ENCODE results near the gene RAP2B. TPM values are rescaled to one million over a fixed set of nuclear protein-coding genes. Genes with fewer than 3 reads are reported as not detected.

The RAP2B gene
- total RNA-seq, 1 experiment from 2014 or later: 18.2 TPM

DNA sequence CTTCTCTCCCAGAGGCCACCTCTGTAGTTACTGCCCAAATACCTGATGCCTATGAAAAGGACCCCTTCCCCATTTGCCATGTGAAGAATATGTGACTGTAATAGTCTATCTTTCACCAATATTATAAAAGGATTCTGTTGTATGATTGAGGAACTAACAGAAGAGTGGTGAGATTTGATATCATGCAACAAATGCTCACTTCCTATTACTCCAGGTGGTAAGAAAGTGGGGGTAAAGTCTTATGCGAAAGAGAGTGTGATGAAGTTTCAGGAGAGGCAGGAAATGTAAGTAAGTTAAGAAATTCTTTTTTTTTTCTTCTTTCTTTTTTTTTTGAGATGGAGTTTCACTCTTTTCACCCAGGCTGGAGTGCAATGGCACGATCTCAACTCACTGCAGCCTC lies 24.4 kb upstream of the RAP2B start:
- no peaks in the 10 kb centered on the region for H3K9me3 ChIP-seq (ENCODE audit: control insufficient read depth, low read depth, low read length)
- H3K27me3 ChIP-seq (ENCODE audit: insufficient read depth, low read length): no peaks in the 10 kb centered on the region
- no peak overlapping the region for H3K4me3 Mint-ChIP-seq
- H3K4me2 ChIP-seq (ENCODE audit: insufficient read depth, insufficient read length, low read length): no peak overlapping the region
- no peak overlapping the region for H3K27ac Mint-ChIP-seq
- no peak overlapping the region for H2BK120ac ChIP-seq (ENCODE audit: low read depth, low read length, poor library complexity, severe bottlenecking)
- no peak overlapping the region for H4K8ac ChIP-seq (replicated peaks; ENCODE audit: insufficient read length, low read depth, low read length)
- no peak for DNase-seq
- no peak overlapping the region for H3K4ac ChIP-seq (ENCODE audit: low read depth, low read length)
- no peak overlapping the region for H4K91ac ChIP-seq (ENCODE audit: insufficient read length, low read depth, low read length)
- no peak overlapping the region for H3T11ph ChIP-seq (ENCODE audit: low read length)
- no peaks in the 10 kb centered on the region for H4K20me1 ChIP-seq (ENCODE audit: control insufficient read depth, insufficient read depth, insufficient read length)
- H3K9ac ChIP-seq (ENCODE audit: extremely low read depth, insufficient read length, low read length): no peak overlapping the region
- H3K23me2 ChIP-seq (ENCODE audit: insufficient read length, low read depth, low read length, poor library complexity, severe bottlenecking): no peaks in the 10 kb centered on the region
- H3K36me3 Mint-ChIP-seq (ENCODE audit: insufficient read depth in 1 of 3, low read depth in 3 of 3): no peaks in the 10 kb centered on the region
- WGBS (ENCODE audit: extremely low coverage, insufficient read length, low lambda C conversion rate): no CpG with 5 or more reads among the region's 2 CpGs
- H3K23ac ChIP-seq (ENCODE audit: insufficient read length, low read depth, low read length): no peak overlapping the region
- H4K5ac ChIP-seq (ENCODE audit: insufficient read length, low read depth, low read length): no peak overlapping the region
- no peak overlapping the region for H2AFZ ChIP-seq (ENCODE audit: low read length)
- TF ChIP-seq, protein P1, sequence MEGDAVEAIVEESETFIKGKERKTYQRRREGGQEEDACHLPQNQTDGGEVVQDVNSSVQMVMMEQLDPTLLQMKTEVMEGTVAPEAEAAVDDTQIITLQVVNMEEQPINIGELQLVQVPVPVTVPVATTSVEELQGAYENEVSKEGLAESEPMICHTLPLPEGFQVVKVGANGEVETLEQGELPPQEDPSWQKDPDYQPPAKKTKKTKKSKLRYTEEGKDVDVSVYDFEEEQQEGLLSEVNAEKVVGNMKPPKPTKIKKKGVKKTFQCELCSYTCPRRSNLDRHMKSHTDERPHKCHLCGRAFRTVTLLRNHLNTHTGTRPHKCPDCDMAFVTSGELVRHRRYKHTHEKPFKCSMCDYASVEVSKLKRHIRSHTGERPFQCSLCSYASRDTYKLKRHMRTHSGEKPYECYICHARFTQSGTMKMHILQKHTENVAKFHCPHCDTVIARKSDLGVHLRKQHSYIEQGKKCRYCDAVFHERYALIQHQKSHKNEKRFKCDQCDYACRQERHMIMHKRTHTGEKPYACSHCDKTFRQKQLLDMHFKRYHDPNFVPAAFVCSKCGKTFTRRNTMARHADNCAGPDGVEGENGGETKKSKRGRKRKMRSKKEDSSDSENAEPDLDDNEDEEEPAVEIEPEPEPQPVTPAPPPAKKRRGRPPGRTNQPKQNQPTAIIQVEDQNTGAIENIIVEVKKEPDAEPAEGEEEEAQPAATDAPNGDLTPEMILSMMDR (conservative IDR thresholded peaks at IDR 0.05): no peak
- no peak overlapping the region for H3K56ac ChIP-seq (ENCODE audit: insufficient read length, low read depth, low read length)
- H2BK20ac ChIP-seq (ENCODE audit: low read depth, low read length, poor library complexity, severe bottlenecking): no peak overlapping the region
- H3K79me1 ChIP-seq (ENCODE audit: insufficient read depth, low read depth, low read length, poor library complexity, severe bottlenecking): no peaks in the 10 kb centered on the region
- H3K4me1 Mint-ChIP-seq: peaks cover 0 to 5% of the 10 kb centered on the region in 2 experiments; a peak in 3 of 4 replicates
- H2BK15ac ChIP-seq (ENCODE audit: low read depth, low read length): no peak overlapping the region
- H2BK5ac ChIP-seq (ENCODE audit: insufficient read length, low read length): no peak overlapping the region
- no peak overlapping the region for H3K18ac ChIP-seq (ENCODE audit: insufficient read length, low read depth, low read length)
- no peaks in the 10 kb centered on the region for H3K4me1 ChIP-seq (ENCODE audit: insufficient read depth, low read length)
- no peaks in the 10 kb centered on the region for H3K27me3 Mint-ChIP-seq (ENCODE audit: low read depth)
- no peaks in the 10 kb centered on the region for H3K9me3 Mint-ChIP-seq
- no peak overlapping the region for H2BK12ac ChIP-seq (ENCODE audit: insufficient read length, low read depth, low read length)
- no peaks in the 10 kb centered on the region for H3K79me2 ChIP-seq (ENCODE audit: insufficient read depth, low read length)
- H2AK5ac ChIP-seq (ENCODE audit: insufficient read length, low read length): no peak overlapping the region
- no peak overlapping the region for H3K14ac ChIP-seq (ENCODE audit: insufficient read depth, low read length)
- no peak overlapping the region for H3K27ac ChIP-seq (ENCODE audit: insufficient read length, low read depth, low read length)

All from H9 (cell line).